Ramos (cell line): Measurements from ENCODE around the gene PEX11B.

Source experiments
- in situ Hi-C: fragments of 300-500 bp; cut with MboI; formaldehyde crosslinking; loops from one replicate; pipeline ENCODE4 v1.14.3; 2022; ENCODE audit warnings: low sequenced_read_pairs; ENCODE audit not compliant: unreplicated experiment

The PEX11B gene

DNA sequence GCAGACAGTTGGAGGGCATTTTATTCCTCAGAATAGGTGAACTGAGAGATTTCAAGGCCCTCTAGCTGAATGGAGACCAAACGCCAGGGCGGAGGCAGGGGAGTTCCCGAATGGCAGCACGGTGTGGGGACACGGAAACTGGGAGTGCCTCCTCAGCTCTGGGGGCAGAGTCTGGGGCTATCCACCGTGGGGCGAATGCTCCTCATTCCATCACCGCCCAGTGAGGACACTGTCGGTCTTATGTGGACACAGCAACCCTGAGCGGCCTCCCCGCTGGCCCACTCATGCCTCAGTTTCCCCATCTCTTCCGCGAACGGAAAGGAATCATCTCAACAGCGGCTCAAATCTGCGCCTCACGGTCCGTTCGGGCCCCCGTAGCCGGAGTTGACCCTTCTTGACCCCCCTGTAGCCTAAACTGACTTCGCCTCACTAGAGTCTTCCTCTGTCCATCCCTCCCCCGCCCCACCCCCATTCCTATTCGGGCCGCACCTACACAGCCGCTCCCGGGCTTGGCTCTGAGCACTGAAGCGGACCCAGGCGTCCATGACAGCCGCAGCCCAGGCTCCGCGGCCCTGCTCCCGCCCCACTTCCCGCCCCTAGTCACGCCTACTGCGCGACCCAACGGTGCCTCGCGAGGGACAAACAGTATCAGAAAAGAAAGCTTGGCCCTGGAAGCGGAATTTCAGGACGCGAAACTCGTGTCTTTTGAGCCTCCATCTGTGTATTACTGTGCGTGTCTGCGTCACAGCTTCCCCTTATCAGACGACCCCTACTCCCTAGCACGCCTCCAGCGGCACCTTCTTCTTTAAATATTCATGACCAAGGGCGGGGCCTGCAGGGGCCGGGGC lies at the start of gene PEX11B:
TSS of gene PEX11B (minus strand) at position 574 of the 848 bp plus-strand sequence. CDS start at position 545, 29 bp downstream.
- in situ Hi-C loops, result no loop called here

DNA sequence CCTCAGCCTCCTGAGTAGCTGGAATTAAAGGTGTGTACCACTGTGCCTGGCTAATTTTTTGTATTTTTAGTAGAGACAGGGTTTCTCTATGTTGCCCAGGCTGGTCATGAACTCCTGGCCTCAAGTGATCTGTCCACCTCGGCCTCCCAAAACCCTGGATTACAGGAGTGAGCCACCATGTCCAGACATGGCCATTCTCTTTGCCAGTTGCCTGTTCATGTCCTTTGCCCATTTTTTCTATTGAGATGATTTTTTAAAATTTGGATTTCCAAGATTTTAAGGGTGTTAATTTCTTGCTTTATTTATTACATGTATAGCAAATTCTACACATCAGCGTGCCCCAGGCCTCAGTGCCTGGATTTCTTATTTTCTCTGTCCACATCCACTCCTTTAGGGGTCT lies 48.8 kb upstream of the PEX11B start:
- in situ Hi-C loops, result no loop called here

DNA sequence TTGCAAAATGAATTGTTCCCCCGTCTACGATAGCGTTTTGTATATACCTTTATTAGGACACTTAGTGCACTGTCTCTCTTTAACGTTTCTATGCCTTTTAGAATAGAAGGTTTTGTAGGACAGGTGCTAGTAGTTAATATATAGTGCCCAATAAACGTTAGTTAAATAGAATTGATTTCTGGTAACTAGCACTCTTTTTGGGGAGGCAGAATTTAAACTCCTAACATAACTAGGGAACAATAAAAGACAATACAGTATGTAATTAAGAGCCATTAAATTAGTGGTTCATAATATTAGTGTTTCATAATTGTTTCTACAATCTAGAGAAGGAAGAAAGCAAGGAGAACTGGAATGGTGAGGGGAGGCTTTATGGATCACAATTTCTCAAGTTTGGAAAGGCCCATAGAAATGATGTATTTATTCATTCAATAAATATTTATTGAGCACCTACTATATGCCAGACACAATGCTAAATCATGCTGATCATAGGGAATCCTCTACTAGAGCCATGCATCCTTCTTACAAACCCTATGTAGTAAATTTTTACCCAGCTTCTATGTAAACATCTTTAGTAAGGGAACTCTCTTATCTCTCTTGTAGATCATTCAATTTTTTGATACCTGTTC lies 46.7 kb upstream of the PEX11B start:
- in situ Hi-C loops, result no loop called here

DNA sequence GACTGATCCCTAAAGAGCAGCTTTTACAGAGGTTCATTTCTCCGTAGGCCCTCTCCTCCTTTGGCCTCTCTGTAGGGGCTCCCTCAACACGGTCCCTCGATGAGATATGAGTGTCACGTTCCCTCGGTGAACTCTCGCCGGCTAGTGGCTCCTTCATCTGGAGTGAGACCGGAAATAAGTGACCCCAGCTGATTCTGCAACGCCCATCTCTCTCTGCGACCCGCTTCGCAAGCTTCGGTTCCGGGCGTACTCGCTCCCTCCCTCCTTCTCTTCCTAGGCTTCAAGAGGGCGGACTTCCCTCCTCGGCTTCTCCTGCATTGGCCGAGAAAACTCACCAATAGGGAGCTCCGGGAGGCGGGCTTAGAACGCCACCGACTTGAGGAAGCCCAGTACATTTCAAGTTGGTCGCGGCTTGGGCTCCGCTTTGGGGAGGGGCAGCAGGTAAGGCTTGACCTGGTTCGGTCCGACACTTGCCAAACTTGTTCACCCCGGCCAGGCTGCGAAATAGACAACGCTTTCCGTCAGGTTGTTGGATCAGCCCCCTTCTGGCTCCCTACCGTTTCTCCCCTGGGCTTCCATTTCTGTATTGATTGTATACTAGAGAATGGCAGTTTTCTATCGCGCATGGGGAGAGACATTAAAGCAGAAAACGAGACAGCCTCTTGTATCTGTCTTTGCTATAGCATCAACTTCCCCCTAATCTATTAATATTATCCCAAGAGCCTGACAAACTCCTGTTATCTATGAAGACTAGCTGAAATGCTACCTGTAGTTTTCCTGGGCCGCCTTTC lies 46.0 kb upstream of the PEX11B start, which contains the start of the genes ANKRD34A and POLR3GL:
TSS of gene ANKRD34A (minus strand) at position 248 of the 791 bp plus-strand sequence. CDS start 2,816 bp downstream, outside the sequence.
TSS of gene POLR3GL (plus strand) at position 363 of the 791 bp plus-strand sequence. CDS start 10,176 bp downstream, outside the sequence.
- in situ Hi-C loops, result no loop called here

GRCh38 chr1:145963265-145964019 lies 44.9 kb upstream of the PEX11B start:
- in situ Hi-C loops, result no loop called here

- in situ Hi-C loops, result no loop called here
Observed at GRCh38 chr1:145962157-145963102, 43.9 kb upstream of the PEX11B start.

DNA sequence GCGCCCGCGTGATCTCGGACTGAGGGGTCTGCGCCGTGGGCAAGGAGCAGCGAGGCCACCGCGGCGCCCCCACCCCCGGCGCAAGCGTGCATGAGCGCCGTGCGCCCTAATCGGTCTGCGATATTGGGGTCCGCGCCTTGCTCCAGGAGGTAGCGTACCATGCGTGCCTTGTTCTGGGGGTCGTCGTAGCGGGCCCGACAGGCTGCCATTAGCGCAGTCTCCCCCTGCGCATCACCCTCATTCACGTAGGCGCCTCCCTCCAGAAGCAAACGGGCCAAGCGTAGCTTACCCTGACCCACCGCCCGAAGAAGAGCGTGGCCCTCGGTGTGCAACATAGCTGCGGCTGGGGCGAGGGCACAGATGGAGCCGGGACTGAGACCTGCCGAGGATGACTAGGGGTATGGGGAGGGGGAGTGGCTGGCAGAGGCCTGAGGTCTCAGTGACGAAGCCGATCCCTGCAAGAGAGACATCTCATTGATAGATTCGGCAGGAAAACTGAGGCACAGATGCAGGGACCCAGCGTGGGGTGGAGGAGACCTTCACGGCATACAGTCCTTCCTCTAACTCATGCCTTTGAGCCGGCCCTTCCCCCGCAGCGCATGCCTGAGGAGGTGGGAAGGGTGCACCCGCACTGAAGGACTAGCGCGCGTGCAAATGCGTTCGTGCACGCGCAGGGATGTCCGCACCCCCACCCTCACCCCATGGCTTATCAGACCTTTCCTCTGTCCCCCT lies 43.1 kb upstream of the PEX11B start:
- in situ Hi-C loops, result no loop called here

GRCh38 chr1:145961109-145961424 lies 42.5 kb upstream of the PEX11B start:
- in situ Hi-C loops, result no loop called here

- in situ Hi-C loops, result no loop called here
Observed at GRCh38 chr1:145960468-145961108, 42.1 kb upstream of the PEX11B start.

GRCh38 chr1:145959957-145960467 lies 41.5 kb upstream of the PEX11B start:
- in situ Hi-C loops, result no loop called here

- in situ Hi-C loops, result no loop called here
Observed at GRCh38 chr1:145959333-145959732, 40.8 kb upstream of the PEX11B start.

- in situ Hi-C loops, result no loop called here
Observed at GRCh38 chr1:145958734-145959133, 40.2 kb upstream of the PEX11B start.

DNA sequence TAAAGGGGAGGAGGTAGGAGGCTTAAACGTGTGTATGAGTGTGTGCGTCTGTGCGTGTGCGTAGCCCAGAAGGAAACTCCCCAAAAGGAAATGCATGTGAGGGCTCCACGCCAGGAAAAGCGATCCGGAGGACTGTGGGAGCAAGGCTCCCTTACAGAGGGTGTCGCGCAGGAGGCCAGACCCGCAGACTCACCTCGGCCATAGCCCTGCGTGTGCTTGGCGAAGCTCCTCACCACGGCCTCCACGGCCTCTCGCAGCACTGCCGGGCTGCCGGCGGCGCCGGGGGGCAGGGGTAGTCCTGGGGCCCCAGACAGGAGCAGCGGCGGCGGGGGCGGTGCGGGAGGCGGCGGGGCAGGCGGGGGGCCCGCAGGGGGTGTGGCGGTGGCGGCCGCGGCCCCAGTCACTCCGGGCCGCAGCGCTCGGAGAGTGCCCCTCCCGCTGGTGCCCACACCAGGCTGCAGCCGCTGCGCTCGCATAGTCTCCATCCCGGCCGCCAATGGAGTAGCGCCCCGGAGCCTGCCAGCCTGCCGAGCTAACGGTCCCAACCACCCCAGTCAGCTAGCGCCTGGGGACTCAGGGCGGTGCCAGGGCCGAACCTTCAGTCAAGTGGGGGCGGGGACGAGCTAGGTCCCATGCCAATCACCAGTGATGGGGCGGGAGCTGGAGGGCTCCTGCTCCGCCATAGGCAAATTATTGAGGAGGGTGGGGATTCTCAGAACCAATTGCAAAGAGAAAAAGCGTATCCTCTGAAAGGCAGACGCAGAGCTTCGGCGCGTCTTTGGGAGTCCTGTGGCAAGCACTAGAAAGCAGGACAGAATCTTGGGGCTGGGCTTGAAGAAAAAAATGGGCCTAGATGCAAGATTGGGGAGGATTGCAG lies 39.2 kb upstream of the PEX11B start, which contains the start of gene LIX1L:
TSS of gene LIX1L (minus strand) at position 575 of the 877 bp plus-strand sequence. CDS start at position 485, 90 bp downstream.
- in situ Hi-C loops, result no loop called here

DNA sequence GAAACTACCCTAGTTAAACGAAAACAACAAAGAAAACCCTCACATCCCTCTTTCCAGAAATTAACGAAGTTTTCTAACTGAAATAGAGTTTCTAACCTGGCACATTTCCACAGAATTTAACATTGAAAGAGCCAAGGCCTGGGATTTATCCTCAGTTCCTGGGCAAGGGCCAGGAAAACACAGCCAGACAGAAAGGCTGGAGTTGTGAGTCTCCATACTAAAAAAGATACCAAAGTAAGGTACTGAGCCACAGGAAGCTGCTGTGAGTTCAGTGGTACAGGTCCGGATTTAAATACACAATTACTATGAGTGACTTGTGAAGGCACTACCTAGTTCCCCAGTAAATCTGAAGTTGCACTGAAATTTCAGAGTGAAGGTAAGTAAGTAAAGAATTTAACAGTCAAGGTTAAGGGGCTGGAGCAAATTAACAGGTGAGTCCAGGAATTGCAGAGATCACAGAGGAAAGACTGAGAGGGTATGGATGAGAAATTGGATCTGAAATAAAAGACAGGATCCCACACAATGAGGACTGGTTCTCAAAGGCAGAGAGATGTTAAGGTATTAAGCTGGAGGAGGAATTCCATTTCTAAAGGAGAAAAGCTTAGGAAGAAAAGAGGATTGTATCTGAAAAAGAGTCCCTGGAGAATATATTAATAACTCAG lies 38.4 kb upstream of the PEX11B start:
- in situ Hi-C loops, result no loop called here

DNA sequence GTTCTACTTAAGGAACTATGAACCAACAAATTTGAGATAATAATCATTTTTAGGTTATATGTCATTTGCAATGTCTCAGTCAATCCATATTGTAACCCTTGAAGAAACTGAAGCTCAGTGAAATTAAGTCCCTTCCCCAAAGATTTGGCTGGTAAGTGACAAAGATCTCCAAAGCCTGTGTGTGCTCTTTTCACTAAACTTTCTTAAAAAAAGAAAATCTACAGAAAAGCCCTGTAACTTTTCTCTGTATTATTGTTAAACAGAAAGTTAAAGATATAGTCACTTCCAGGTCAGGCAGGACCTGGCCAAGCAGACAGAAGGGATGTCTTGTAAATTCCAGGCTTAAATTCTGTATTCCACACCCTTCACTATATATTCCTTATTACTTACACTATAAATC lies 37.8 kb upstream of the PEX11B start:
- in situ Hi-C loops, result no loop called here

DNA sequence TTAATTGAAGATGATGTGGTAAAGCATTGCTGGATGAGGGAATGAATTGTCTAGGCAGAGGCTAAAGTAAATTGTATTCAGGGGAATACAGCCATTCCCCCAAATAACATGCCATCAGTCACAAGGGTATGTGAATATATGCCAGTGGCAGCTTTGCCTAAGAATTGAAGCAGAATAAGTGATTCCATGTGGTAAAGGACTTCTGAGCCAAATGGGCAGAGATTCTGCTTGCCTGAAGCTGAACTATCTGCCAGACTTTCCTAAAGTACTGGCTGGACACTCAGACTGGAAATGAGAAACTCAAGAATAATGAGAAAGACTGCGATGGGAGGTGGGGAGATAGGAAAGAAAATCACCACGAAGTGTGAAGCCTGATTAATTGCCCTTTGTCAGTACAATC lies 36.9 kb upstream of the PEX11B start:
- in situ Hi-C loops, result no loop called here
